GM19025 (cell line): Measurements from ENCODE around the gene XYLT1.

ENCODE experiments used
- ATAC-seq: cut with Tn5 transposase; IDR thresholded peaks from one replicate; pipeline ENCODE4 v1.9.1; 2021; ENCODE audit warnings: mild to moderate bottlenecking, low read depth, moderate library complexity; ENCODE audit not compliant: unreplicated experiment

XYLT1 gene

DNA sequence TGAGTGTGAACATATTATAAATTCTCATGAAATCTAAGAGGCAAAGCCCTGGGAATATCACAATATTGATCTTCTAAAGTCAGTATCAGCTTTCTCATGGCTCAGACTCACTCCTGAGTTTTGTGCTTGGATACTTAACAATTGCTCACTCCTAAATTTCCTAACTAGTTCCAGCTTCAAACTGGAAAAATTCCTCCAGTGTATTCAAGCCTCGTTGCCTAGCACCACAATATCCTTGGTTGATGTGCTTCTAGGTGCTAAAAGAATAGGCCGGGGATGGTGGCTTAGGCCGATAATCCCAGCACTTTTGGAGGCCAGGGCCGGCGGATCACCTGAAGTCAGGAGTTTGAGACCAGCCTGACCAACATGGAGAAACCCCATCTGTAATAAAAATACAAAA is 62.5 kb downstream of the XYLT1 start:
- no peak for ATAC-seq

DNA sequence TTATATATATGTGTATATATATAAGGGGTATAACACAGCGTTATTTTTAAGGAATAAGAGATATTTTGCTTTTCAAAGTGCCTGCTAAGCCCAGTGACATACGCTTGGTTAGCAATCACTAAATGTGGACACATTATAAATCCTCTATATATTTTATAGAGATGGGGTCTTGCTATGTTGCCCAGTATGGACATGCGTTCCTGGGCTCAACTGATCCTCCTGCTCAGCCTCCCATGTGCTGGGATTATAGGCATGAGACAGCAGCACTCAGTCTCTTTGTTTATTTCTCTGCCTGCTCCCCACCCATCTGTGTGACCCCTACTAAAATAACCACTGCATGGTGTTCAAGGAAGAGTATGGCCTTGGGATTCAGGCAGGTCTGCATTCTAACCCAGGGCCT is 63.4 kb downstream of the XYLT1 start:
- no peak for ATAC-seq

DNA sequence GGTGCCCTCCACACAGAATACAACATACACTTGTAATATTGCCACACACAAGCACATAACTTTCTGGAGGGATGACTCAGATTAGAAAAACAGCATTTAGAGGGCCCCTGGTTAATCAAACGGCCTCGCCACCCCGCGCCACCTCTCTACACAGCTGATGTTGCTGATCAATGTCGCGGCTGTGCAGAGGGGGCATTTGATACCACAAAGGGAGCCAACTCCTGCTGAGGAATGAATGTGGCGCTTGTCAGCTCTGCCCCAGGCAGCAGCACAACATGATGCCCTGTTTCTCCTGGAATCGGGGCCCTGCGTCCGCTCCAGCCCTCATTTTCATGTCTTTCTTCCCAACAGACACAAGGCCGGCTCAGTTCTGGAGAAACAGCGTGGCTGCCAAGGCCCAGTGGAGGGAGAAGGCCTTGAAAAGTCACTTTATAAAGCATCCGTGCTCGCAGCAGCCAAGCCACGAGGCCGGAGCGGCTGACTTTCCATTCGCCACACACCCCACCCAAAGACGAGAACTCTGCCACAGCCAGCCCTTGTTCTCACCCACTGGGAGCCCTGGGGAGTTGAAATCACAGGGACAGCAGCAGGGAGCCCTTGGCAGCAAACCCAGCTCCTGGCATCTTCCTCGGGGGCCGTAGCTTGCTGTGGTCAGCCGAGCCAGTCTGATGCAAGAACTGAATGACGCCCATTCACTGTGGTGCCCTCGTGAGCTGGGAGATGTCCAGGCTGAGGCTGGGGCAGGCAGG is 65.6 kb downstream of the XYLT1 start:
- no peak for ATAC-seq

DNA sequence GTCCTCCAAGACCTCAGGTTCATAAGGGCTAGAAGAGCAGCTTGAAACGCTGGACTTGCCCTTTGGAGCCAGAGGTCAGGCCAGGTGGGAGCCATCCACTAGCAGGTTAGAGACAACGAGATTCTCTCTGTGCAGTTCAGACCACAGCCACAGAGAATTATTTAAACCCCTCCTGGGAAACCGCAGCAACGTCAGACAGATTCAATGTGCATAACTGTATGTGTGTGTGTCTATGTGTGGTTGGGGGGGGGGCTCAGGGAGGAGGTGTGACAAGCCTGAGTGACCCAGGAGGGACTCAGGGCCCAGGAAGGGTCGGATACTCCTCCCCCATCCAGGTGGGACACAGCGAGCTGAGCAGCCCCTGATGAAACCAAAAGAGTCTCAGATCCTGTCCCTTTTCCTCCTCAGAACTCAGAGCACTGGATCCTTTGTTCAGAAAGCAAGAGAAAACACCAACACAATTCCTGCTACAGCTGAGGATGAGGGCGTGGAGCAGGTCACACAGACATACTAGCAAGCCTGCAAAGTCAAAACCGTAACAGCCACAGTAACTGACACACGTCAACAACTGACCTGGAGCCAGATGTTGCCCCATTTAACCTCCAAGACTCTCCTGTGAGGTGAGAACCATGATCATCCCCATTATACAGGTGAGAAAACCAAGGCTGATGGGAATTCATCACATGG is 66.8 kb downstream of the XYLT1 start:
- ATAC-seq: no peak

DNA sequence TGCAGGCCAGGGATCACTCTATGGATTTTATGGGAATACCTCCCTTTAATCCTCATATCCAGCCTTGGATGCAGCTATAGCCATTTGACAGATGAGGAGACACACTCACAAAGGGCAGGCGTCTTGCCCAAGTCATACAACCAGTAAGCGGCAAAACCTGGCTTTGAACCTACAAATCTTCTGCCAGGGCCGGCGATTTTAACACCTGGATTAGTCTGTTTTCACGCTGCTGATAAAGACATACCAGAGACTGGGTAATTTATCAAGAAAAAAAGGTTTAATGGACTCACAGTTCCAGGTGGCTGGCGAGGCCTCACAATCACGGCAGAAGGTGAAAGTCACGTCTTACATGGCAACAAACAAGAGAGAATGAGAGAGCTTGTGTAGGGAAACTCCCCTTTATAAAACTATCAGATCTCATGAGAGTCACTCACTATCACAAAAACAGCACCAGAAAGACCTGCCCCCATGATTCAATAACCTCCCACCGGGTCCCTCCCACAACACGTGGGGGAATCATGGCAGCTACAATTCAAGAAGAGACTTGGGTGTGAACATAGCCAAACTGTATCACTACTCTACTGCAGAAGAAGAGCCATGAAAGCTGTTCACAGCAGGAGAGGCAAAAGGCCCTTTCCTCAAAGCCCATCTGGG is 67.5 kb downstream of the XYLT1 start:
- ATAC-seq: no peak

DNA sequence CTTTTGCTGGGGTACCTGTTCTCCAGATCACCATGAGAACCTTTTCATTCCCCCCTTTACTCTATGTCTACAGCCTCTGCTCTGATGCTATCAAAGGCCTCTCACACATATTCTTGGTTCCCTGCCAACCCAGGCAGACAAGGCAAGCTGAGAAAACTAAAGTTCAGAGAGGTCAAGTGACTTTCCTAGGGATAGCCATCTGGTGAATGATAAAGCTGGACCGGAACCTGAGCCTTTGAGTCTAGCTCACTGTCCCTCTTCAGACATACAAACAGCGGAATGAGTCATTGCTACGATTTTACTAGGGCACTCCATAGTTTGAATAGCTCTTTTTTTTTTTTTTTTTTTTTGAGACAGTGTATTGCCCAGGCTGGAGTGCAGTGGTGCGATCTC is 73.3 kb downstream of the XYLT1 start:
- ATAC-seq: no peak

DNA sequence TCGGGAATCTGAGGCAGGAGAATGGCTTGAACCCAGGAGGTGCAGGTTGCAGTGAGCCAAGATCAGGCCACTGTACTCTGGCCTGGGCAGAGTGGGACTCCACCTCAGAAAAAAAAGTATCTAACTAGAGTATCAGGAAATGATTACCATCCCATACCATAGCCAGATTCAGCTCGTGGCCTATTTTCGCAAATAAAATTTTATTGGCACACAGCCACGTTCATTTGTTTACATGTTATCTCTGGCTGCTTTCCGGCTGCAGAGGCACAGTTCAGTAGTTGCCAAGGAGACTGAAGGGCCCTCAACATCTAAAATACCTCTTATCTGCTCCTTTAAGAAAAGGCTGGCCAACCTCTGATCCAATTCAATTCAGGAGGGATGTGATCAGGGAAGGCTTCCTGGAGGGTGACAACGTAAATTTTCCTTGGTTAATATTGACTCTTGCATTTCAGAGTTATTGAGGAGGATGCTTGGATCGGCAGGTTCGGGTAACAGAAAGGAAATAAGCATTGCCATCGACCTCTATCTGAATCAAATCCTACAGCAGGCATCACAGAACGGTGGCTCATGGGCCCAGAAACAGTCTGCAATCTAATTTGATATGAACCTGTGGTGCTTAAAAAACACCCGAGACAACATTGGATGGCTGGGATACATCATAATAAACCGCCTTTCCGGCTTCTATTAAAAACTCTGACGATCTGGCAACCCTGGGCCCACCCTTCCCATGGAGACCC is 73.8 kb downstream of the XYLT1 start:
- no peak for ATAC-seq

DNA sequence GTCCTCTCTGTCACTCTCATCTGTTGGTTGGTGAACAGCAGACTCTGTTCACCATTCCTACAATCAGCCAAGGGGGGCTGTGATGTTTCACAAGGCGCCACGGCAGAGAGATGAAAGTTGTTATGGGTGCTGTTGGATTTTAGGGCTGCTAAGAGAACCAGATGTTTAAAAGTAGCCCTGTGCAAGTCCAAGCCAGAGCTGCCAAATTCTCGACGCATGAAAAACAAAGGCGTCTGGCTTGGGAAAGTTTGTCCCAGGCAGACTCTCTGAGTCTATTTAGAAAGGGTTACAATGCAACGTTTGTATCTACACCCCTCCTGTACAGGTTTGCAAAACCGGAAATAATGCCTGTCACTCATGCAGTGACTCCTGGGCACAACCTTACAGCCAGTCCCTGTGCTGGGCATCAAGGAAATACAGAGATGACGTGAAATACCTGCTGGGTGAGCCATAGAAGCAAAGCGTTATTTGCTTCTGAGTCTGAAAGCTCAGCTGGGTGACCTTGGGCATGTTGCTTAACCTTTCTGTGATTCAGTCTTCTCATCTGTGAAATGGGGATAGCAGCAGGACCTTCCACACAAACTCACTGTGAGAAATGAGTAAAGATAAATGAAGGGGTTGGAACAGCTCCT is 74.8 kb downstream of the XYLT1 start:
- no peak for ATAC-seq

DNA sequence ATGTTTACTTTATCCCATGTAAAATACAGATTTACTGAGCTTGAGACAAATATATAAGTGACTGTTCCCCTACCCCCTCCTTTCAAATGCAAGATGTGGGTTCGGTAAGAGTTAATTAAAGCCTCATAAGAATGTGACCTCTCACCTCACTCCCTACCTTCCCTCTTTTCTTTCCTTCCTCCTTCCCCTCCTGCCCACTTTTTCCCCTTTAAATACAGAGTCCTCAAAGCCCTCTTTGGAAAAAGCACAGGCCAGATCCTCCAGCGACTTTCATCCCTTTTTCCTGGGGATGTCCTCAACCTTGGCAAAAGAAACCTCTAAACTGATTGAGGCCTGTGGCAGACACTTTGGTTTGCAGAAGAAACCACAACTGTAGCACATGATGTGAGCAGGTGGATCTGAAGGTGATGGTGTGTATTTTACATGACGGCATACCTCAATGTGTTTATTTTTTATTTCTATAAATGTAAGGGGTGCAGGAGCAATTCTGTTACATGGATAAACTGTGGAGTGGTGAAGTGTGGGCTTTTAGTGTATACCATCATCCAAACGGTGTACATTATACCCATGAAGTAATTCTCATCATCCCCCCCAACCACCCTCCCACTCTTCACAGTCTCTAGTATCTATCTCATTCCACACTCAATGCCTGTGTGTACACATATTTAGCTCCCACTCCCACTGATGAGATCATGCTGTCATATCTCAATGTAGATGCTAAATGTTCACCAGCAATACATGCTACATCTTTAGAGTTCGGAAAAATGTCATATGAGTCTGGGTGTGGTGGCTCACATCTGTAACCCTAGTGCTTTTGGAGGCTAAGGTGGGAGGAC is 77.7 kb downstream of the XYLT1 start:
- ATAC-seq: no peak

DNA sequence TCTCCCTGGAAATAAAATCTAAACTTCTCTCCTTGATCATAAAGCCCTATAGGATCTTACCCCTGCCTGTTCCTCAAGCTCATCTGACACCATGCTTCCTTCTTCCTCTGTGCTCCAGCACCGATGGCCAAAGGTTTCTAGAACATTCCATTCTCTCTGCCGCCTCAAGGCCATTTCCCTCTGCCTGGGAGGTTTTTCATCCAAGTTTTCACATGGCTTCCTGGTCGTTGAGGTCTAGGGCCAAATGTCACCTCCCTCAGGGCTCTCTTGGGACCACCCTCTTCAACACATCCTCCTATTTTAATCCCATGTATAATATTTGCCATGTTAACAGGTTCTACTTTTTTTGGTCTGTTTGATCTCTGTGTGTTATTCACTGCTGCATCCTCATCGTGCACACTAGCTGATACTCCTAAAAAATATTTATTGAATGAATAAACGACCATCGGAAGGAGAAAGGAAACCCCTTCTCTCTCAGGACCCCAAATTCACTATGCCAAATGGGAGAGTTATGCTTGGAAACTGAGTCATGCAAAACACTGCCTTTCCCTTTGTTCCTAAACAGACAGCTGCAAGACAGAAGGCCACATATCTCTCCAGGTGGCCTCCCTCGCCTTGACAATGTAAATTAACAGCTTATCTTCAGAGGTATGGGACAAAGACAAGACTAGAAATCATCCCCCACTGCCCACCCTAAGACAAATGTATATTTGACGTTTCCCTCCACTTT is 78.5 kb downstream of the XYLT1 start:
- no peak for ATAC-seq

DNA sequence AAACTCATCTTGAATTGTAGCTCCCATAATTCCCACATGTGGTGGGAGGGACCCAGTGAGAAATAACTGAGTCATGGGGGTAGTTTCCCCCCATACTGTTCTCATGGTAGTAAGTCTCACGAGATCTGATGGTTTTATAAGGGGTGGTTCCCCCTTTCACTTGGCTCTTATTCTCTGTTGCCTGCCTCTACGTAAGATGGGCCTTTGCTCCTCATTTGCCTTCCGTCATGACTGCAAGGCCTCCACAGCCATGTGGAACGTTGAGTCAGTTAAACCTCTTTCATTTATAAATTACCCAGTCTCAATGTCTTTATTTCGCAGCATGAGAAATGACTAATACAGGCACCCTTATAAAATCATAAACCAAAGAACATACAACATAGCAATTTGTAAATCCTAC is 79.0 kb downstream of the XYLT1 start:
- no peak for ATAC-seq

DNA sequence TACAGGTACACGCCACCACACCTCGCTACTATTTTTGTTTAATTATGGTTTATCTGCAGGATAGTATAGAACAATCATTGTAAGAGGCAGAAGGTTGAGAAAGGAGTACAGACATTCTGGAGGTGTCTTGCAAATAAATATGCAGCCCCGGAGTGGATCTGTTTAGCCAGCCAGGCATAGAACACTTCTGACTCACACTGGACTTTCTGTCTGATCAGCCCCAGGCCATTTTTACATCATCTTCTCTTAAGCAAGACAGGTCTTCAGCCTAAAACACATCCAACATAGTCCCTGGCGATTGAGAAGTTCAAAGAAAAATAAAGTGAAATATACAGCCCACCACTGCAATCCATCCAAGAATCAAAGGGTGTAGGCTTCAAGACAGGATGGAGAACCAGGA is 81.4 kb downstream of the XYLT1 start:
- ATAC-seq: no peak

DNA sequence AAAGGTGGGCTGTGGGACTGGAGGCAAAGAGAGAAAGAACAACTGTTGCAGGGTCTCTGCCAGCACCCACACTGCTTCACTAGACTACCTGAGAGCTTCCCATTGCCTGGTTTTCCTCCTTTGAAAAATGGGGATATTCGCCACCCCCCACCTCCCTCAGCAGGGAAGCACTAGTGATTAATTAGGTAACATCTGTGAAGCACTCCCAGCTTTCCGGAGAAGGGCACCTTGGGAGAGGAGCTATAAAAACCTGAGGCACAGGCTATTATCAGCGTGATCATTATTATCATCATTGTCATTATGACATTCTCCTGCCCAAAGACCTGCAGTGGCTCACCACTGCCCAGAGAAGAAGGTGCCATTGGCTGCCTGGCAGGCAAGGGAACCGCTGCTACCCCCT is 83.5 kb downstream of the XYLT1 start:
- no peak for ATAC-seq

DNA sequence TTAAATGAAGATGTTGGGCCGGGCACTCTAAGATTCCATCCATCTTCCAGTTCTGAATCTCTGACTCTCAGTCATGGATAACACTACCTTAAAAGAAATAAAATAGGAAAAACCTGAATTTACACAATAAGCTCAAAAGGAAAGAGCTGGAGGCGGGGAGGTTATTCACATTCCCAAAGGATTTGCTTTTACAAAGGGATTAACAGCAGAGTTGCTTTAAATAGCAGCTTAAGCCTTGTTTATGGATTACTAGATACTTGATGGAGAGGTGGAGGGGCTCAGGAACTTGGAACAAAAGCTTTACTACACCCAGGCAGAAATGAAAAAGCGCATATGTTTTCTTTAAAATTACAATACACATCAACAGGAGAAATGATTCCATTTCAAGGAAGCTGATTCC is 84.5 kb downstream of the XYLT1 start:
- no peak for ATAC-seq

DNA sequence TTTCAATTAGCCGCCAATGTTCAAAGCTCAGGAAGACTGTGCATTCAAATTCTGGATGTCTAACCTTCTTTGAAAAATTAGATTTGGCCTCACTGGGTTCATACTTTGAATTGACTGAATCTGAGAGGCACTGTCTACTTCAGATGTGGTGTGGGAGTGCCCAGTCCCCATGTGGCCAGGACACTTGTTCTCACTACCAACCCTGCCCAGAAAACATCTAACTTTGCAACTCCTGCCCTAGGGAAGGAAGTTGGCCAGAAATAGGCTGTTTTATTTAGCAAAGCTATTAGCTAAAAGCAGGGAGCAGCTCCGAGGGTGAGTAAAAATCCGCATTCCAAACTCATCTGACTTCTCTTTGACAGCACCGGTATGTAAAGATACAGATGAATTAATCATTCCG is 86.3 kb downstream of the XYLT1 start:
- ATAC-seq: no peak

DNA sequence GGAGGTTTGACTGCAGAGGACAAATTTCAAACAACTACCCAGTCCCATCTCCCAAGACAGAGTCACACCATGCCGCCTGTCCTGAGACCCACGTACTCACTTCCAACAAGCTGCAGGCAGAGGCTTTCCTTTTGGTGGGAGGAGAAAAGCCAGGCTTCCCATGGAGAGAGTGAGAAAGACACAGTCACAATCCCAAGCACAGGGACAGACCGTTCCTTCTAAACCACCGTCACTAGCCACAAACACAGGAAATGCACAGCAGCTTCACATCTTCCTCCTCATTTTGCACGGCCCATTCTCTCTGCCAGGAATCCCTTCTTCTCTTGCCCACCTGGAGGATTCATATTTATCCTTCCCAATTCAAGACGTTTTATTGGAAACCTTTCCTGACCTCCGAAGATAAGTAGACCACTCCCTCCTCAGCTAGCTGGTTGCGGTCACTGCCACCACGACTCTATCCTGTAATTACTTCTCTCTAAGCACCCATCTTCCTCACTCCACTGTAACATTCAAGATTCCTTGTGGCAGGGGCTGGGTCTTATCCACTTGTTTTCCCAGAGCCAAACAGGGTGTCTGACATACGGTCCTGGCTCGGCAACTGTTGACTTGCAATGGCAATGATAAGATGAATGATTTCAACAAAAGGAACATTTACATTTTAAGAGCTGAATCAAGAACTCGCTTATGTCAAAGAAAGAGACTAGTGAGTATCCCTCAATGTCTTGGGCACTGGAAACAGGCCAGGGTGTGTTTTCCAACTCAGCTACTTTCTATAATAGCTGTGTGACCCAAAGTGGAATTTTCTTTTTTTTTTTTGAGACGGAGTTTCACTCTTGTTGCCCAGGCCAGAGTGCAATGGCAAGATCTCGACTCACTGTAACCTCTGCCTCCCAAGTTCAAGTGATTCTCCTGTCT is 87.6 kb downstream of the XYLT1 start:
- ATAC-seq: no peak

DNA sequence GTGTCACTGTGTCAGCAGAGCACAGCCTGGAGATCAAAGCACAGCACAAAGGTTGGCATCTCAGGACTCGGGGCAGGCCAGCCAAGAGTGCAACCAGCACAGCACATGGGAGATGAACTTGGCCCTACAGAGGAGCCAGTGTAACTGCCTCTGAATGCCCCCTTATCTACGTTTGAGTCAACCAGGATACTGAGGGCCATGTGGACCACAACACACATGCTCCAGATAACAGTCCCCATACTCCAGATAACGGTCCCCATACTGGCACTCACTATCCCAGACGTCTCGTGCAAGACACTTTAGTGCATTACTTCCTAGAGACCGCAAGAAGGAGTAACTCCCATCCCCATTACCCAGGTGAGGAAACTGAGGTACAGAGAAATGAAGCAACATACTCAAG is 88.2 kb downstream of the XYLT1 start:
- no peak for ATAC-seq

DNA sequence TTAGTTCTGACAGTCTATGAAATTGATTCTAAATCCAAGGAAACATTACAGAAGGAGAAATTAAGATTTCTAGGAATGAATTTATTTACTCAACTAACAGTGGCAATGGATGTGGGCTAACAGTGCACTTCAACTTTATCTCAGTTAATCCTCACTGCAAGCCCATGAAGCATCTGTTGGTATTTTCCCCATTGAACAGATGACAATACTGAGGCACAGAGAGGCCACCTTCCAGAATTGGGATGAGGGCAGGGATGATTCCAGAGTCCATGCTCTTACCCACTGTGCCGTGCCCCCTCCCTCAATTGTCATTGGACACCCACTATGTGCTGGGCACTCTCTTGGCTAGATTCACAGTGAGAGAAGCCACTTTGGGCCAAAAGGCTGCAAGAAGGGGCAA is 89.0 kb downstream of the XYLT1 start:
- no peak for ATAC-seq
